GM12878 (cell line): ENCODE data around the gene GMDS. TPM values are rescaled to one million over a fixed set of nuclear protein-coding genes. Genes with fewer than 3 reads are reported as not detected.

ENCODE experiments used
- ATAC-seq: fragments of 200-7000 bp; cut with Tn5 transposase; 3 replicates; pipeline ENCODE4 v1.9.1; 2020; ENCODE audit warnings: mild to moderate bottlenecking, moderate library complexity
- BruUV-seq: library from RNA; stranded (reverse); fragments of 400-500 nt; replicated peaks from 2 replicates; lab custom pipeline; 2021; lab: Mats Ljungman, UMichigan
- CTCF ChIA-PET: fragments of 300-600 bp; sonication (Branson Sonifier 250); formaldehyde crosslinking; extraction: SDS; loops from one replicate; lab custom pipeline; 2021; ENCODE audit warnings: inconsistent platforms; lab: Yijun Ruan, JAX
- POLR2A ChIA-PET: fragments of 350-600 bp; formaldehyde crosslinking; extraction: SDS; loops from one replicate; lab custom pipeline; 2021; ENCODE audit warnings: inconsistent platforms; lab: Charles Lee
- RAD21 ChIA-PET: fragments of 300-600 bp; sonication (Branson Sonifier 250); formaldehyde crosslinking; loops from one replicate; lab custom pipeline; 2023; ENCODE audit warnings: antibody characterized with exemption; ENCODE audit not compliant: unreplicated experiment; lab: Charles Lee
- SMC1A ChIA-PET: fragments of 300-600 bp; sonication (Branson Sonifier 250); formaldehyde crosslinking; loops from one replicate; lab custom pipeline; 2023; ENCODE audit not compliant: unreplicated experiment, uncharacterized antibody; lab: Charles Lee
- DNase-seq: peaks from one replicate; pipeline ENCODE4 v3.0.0-alpha.2; 2011; ENCODE audit warnings: low read depth, low spot score
- FAIRE-seq: peaks from 3 replicates; lab custom pipeline; 2011; peaks lifted over from hg19 to GRCh38; lab: Jason Lieb, UNC
- H2AFZ ChIP-seq: 2 replicates; pipeline ENCODE4 v1.6.0; 2011; ENCODE audit warnings: low read depth, low read length, control low read depth; ENCODE audit not compliant: control insufficient read depth
- H3K27ac ChIP-seq: 2 replicates; pipeline ENCODE4 v1.5.1; 2011; ENCODE audit warnings: control low read depth; ENCODE audit not compliant: control insufficient read depth, insufficient read depth
- H3K27me3 ChIP-seq, 2 experiments: replicated peaks in 1 of 2; 2 replicates each; pipeline versions ENCODE4 v1.6.0 to v1.6.1; 2011; ENCODE audit warnings: low read length in 1 of 2; ENCODE audit not compliant: control insufficient read depth in 2 of 2, insufficient read depth in 2 of 2
- H3K36me3 ChIP-seq, 2 experiments: 2 replicates each; pipeline ENCODE4 v1.5.1; 2011; ENCODE audit warnings: low read length in 1 of 2; ENCODE audit not compliant: control insufficient read depth in 2 of 2, insufficient read depth in 2 of 2
- H3K4me1 ChIP-seq: 2 replicates; pipeline ENCODE4 v1.6.1; 2011; ENCODE audit warnings: mild to moderate bottlenecking, low read length, moderate library complexity, mixed read lengths; ENCODE audit not compliant: control insufficient read depth, insufficient read depth
- H3K4me2 ChIP-seq: 2 replicates; pipeline ENCODE4 v1.6.0; 2011; ENCODE audit warnings: control low read depth; ENCODE audit not compliant: control insufficient read depth, insufficient read depth
- H3K4me3 ChIP-seq: fragments of 200-600 bp; sonication (generic); 2 replicates; pipeline ENCODE4 v1.5.1; 2016
- H3K79me2 ChIP-seq: 2 replicates; pipeline ENCODE4 v1.6.0; 2011; ENCODE audit warnings: low read length; ENCODE audit not compliant: control insufficient read depth, insufficient read depth
- H3K9ac ChIP-seq: 2 replicates; pipeline ENCODE4 v1.8.0; 2011; ENCODE audit warnings: low read length, control low read depth, mixed read lengths; ENCODE audit not compliant: control insufficient read depth, insufficient read depth
- H3K9me3 ChIP-seq: replicated peaks from 3 replicates; pipeline ENCODE4 v1.5.1; 2011; ENCODE audit warnings: mild to moderate bottlenecking, low read length; ENCODE audit not compliant: control insufficient read depth, insufficient read depth
- H4K20me1 ChIP-seq: 2 replicates; pipeline ENCODE4 v1.6.0; 2011; ENCODE audit not compliant: control insufficient read depth, insufficient read depth
- E2F8 ChIP-seq: fragments of 450-650 bp; IDR thresholded peaks from 2 replicates; pipeline ENCODE4 v1.6.1; 2018; ENCODE audit warnings: mild to moderate bottlenecking, low read depth, moderate library complexity; ENCODE audit not compliant: partially characterized antibody
- GATAD2B ChIP-seq: fragments of 450-650 bp; conservative IDR thresholded peaks from 2 replicates; pipeline ENCODE4 v1.6.1; 2017; ENCODE audit warnings: low read depth, mild to moderate bottlenecking, moderate library complexity
- MTA2 ChIP-seq: fragments of 450-650 bp; IDR thresholded peaks from 2 replicates; pipeline ENCODE4 v1.6.1; 2016; ENCODE audit warnings: low read depth, mild to moderate bottlenecking, moderate library complexity
- WGBS: methylation state at CpG from one replicate; pipeline ENCODE4 v1.1.6; 2016; ENCODE audit warnings: low lambda C conversion rate; ENCODE audit not compliant: insufficient replicate concordance, insufficient coverage; ENCODE audit errors: missing lambda C conversion rate; 5-methylcytosine and 5-hydroxymethylcytosine counted together
- in situ Hi-C: fragments of 300-500 bp; cut with MboI; formaldehyde crosslinking; loops from 9 replicates; pipeline ENCODE4 v1.14.3; 2018; ENCODE audit warnings: mixed read lengths
- intact Hi-C: fragments of 100-400 bp; cut with micrococcal nuclease; formaldehyde crosslinking; loops from one replicate; pipeline ENCODE4 v1.14.2; 2022; ENCODE audit not compliant: unreplicated experiment
- polyA plus RNA-seq, 11 experiments: library from polyadenylated mRNA; depleted of rRNA in 4 of 11; unstranded in 6 of 11; stranded (reverse) in 5 of 11; fragments of >200 nt; fragmentation: Nextera tagmentation in 4 of 11; fragmentation: Illumina TruSeq in 1 of 11; extraction: Ambion mirVana in 4 of 11; extraction: Trizol in 1 of 11; gene quantifications; 1 replicate in 1 of 11; 2 replicates in 10 of 11; pipeline versions ENCODE4 v1.2.1 to v1.2.3, GENCODE V29; 2011 to 2016; ENCODE audit warnings: inconsistent platforms in 2 of 11, missing spikeins in 2 of 11, low read depth in 1 of 11
- total RNA-seq, 4 experiments: library from RNA; depleted of rRNA in 3 of 4; stranded (reverse); fragments of >200 nt in 3 of 4; fragmentation: Illumina TruSeq in 1 of 4; extraction: Trizol in 1 of 4; gene quantifications; 2 replicates each; pipeline versions ENCODE4 v1.2.1 to v1.2.3, GENCODE V29; 2013 to 2021

GMDS gene
- total and polyA plus RNA-seq, 10 of the 15 experiments (the other 5 are each of a cell fraction or from before 2014, with no cell fraction given) = 0.61 to 53.8 (median 29.3) TPM

DNA sequence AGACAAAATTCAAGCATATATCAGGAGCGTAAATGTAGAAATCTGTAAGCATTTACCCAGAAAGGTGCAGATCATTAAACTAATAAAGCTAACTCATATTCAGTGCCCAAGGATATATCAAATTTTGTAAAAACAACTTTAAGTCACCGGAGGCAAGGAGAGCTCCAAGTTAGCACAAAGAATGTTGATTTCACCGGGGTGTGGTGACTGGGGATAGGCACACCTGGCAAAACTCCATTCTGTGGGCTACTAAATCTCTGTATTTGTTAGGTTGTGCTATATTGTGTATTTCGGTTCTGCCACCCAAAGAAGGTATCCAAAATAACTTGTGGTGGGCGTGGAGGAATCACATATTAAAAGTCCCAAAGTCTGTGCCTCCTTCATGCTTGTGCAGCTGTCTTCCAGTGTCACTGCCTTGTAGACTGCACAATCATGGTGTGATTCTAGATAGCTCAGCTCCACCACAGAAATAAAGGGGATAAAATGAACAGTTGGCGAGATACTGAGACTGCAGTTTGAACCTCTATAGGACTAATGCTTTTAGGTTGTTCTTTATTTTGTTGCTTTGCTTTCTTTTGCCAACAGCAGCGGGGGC is 111.6 kb downstream of the GMDS start (continued):
- TF ChIP-seq E2F8 (no peak), GATAD2B (no peak)

- BruUV-seq = no TSS peak
- CTCF ChIA-PET = interaction anchor here (1.8 kb wide), 1 partner anchor 20 kb away, joined by 3 read pairs; no protein-coding TSS in a partner anchor
- no peak for ATAC-seq
These were observed 112.5 kb downstream of the GMDS start for GRCh38 chr6:2132916-2133315.

More at GRCh38 chr6:2132916-2133315, 112.5 kb downstream of the GMDS start:
- Histone ChIP-seq H3K4me3 (no peak overlapping the region), H2AFZ (no peak overlapping the region)
- intact Hi-C loops = no loop called here
- no peak for TF ChIP-seq MTA2
- TF ChIP-seq, all 136 proteins: peak for 0
- Histone ChIP-seq H3K27ac (no peak overlapping the region), H3K79me2 (no peaks in the 10 kb centered on the region; the same call in 1 of the 2 replicates), H3K36me3 (no peaks in the 10 kb centered on the region), H3K4me2 (no peak overlapping the region), H4K20me1 (0 out of 2 replicates have a peak, but pooled peaks cover 4% of the 10 kb centered on the region), H3K9me3 (no peaks in the 10 kb centered on the region), H3K27me3 (no peaks in the 10 kb centered on the region), H3K9ac (no peak overlapping the region), H3K4me1 (peaks cover 13% of the 10 kb centered on the region)
- in situ Hi-C loops = no loop called here
- 0% methylated on average over 1 of the region's 1 CpG for WGBS
- ChIA-PET SMC1A (no interaction called here), POLR2A (no interaction called here), RAD21 (interaction anchor here (0.8 kb wide), 1 partner anchor 394 kb away, joined by 3 read pairs; no protein-coding TSS in a partner anchor)
- FAIRE-seq (no peak), DNase-seq (no peak)
